GM12873 (cell line): Measurements from ENCODE around the gene CMSS1.

Experiments
- TF ChIP-seq, protein P1 (sequence below): IDR thresholded peaks from 2 replicates; pipeline ENCODE4 v1.5.1; 2012; ENCODE audit warnings: low read depth, mild to moderate bottlenecking, moderate library complexity, low read length, control low read depth; ENCODE audit not compliant: insufficient read depth; ENCODE audit errors: missing control alignments

The CMSS1 gene

DNA sequence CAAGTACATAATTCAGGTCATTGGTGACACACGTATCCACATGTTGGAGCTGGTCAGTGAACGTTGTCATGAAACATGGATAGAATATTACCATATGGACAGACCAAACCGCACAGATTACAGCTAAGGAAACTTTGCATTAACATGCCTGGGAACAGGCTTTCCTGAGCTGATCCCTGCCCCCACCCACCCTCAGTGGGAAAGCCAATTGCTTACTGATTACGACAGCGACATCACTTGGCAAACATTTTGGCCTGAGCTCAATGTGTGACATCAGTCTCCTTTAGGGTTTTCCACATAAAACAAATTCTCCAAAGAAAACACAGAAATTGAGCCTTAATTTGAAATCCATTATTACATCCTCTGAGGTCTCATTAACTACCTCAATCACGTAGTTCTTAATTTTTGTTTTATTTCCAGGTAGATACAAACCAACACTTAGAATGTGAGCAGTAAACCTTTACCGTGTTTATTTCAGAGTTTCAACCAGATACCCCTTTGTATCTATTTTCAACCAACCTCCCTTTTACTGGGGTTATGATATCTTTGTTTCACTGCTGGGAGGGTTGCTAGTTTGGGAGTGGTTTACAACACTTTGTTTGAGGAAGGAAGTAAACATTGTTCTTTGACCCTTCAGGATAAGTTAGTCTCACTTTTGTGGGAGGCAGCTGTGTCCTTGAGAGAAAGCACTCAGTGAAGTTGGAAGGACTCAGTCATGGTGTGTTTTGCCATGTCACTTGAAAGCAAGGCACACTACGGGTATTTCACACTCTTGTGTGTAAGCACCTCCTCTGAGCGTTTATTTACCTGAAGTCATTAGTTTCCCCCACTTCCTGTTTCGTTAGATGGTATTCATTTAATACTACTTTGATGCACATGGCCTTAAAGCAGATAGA is 103.1 kb downstream of the CMSS1 start:
- TF ChIP-seq, protein P1, sequence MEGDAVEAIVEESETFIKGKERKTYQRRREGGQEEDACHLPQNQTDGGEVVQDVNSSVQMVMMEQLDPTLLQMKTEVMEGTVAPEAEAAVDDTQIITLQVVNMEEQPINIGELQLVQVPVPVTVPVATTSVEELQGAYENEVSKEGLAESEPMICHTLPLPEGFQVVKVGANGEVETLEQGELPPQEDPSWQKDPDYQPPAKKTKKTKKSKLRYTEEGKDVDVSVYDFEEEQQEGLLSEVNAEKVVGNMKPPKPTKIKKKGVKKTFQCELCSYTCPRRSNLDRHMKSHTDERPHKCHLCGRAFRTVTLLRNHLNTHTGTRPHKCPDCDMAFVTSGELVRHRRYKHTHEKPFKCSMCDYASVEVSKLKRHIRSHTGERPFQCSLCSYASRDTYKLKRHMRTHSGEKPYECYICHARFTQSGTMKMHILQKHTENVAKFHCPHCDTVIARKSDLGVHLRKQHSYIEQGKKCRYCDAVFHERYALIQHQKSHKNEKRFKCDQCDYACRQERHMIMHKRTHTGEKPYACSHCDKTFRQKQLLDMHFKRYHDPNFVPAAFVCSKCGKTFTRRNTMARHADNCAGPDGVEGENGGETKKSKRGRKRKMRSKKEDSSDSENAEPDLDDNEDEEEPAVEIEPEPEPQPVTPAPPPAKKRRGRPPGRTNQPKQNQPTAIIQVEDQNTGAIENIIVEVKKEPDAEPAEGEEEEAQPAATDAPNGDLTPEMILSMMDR = no peak

DNA sequence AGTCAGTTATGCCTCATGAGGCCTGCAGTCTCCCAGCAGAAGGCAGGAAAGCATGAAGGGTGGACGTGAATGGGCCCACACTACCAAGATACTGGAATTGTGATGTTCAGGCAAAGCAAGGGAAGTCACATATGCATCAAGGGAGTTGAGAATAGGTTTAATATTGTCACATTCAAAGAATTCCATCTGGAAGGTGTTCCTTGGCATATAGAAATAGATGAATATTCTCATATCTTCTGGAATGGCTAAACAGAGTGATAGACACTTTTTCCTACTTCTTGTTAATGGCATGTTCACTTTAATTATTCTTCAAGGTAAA is 103.7 kb downstream of the CMSS1 start:
- TF ChIP-seq, protein P1 = no peak

DNA sequence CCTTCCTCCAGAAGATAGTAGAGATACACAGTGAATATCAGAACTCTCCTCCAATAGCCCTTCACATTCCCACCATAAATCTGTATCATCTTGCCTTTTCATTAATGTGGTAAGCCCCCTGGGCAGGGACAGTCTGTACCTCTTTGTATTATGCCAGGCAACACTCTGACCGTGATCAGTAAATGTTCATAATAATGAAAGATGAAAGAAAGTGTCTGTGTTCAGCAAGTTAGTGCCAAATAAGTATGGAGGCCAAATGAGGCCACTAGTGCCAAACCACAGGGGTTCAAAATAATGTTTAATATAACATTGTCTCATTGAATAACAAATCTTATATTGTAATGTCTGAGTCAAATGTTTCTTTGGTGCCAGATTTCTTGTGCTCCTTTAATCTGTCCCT is 104.3 kb downstream of the CMSS1 start:
- TF ChIP-seq, protein P1 = no peak

DNA sequence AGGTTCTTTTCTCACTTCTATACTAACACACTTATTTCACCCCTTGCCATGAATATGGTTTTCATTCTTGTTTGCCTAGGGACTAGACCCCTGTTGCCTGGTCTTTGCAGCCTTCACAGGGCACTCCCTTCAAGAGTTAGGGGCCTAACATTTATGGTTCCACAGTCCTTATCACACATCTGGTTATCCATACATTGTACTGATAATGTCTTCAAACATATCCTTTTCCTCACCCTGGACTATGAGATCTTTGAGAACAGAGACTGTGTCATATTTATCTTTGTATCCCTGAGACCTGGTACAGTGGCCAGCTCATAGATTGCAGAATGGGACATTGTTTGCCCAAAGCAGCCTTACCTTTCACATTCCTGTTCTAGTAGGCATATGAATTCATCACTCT is 106.2 kb downstream of the CMSS1 start:
- TF ChIP-seq, protein P1 = no peak

DNA sequence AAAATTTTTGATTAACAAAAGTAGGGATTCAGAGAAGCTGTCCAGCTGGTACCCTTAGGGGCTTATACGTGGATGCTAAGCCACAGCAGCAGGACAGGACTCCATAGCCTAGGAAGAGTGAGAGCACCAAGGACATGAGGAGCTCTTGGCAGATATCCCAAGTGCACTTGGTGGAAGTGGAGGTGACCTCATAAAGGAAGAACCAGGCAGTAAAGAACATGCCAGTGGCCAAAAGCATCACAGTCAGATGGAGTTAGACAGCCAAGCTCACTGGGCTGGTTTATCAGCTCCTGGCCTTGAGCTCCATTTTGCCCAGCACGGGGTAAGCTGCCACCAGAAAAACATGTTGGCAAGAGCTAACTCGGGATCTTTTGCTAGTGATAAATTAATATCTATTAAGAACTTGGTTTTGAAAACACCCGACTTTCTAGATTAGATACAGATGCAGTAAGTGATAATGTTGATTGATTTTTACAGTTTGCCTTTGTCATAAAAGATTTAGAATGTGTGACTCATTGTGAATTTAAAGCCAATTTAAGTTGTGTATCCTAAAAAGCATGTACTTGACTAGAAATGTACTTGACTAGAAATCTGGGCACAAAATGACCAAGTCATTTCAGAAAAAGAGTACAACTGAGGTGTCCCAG is 108.0 kb downstream of the CMSS1 start:
- TF ChIP-seq, protein P1 = no peak

DNA sequence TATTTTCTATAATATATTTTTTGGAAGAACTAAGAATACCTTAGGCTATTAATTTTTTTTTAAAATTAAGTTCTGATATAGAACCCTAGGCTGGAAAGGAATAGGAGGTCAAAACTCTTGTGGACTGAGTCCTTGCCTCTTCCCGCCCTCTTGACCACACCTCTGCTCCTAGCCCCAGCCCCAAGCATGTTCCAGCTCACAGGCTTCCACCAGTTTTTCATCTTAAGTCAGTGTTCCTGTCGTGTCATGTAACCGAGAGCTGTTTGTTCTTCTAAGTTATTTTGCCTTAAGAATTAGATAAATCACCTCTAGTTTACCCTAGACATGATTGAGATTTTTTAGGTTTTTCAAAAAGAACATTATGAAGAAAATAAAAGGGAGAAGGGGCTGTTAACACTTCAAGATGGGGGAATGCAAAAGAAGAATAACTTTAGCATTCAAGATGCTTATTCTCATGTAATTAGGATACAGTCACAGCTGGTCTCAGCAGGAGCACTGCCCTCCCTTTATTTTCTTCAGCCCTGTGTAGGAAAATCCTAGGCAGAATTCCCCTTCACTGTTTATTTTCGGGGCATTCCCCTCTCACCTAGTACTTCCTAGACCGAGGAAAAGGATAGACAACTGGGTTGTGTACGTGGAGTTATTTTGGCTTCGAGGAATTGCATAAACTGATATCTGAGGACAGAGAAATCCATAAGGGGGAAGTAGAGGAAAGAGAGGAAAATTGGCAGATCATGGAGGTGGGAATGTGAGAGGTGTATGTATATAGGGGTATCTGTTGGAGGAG is 110.2 kb downstream of the CMSS1 start:
- TF ChIP-seq, protein P1 = no peak
